ENCODE measurements around the gene MLXIP. TPM values are rescaled to one million over a fixed set of nuclear protein-coding genes. Genes with fewer than 3 reads are reported as not detected.

MLXIP gene
- total RNA-seq, 2 donors from 2014 or later: 13.1 to 57.7 TPM

DNA sequence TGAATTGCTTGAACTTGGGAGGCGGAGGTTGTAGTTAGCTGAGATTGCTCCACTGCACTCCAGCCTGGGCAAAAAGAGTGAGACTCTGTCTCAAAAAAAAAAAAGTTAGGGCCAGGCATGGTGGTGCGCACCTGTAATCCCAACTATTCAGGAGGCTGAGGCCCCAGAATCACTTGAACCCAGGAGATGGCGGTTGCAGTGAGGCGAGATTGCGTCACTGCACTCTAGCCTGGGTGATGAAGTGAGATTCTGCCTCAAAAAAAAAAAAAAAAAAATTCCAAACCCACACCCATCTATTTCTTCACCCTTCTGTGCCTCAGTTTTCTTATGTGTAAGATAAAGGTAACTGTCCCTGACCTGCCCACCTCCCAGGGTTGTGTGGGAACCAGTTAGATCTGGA lies 11.0 kb upstream of the MLXIP start:
- WGBS: 98% methylated on average over 5 of the region's 5 CpGs
- Histone ChIP-seq H3K4me1 (replicated peaks) (peaks cover 19% of the 10 kb centered on the region), H3K27ac (peak overlapping the region in 1 of 2 donors; percentile 33), H3K4me3 (no peak overlapping the region), H3K36me3 (no peaks in the 10 kb centered on the region), H3K9me3 (no peaks in the 10 kb centered on the region), H3K27me3 (replicated peaks; ENCODE audit: insufficient read depth) (no peaks in the 10 kb centered on the region)
- intact Hi-C loops (cut with DNase I): loop anchor here (5.0 kb wide), 1 partner anchor 35 kb away; no protein-coding TSS in a partner anchor
- TF ChIP-seq POLR2AphosphoS5 (IDR thresholded peaks at IDR 0.05): no peak
- TF ChIP-seq POLR2A (IDR thresholded peaks at IDR 0.05): no peak
- TF ChIP-seq, protein P1, sequence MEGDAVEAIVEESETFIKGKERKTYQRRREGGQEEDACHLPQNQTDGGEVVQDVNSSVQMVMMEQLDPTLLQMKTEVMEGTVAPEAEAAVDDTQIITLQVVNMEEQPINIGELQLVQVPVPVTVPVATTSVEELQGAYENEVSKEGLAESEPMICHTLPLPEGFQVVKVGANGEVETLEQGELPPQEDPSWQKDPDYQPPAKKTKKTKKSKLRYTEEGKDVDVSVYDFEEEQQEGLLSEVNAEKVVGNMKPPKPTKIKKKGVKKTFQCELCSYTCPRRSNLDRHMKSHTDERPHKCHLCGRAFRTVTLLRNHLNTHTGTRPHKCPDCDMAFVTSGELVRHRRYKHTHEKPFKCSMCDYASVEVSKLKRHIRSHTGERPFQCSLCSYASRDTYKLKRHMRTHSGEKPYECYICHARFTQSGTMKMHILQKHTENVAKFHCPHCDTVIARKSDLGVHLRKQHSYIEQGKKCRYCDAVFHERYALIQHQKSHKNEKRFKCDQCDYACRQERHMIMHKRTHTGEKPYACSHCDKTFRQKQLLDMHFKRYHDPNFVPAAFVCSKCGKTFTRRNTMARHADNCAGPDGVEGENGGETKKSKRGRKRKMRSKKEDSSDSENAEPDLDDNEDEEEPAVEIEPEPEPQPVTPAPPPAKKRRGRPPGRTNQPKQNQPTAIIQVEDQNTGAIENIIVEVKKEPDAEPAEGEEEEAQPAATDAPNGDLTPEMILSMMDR (IDR thresholded peaks at IDR 0.05): no peak
- DNase-seq (ENCODE audit: low spot score): no peak

DNA sequence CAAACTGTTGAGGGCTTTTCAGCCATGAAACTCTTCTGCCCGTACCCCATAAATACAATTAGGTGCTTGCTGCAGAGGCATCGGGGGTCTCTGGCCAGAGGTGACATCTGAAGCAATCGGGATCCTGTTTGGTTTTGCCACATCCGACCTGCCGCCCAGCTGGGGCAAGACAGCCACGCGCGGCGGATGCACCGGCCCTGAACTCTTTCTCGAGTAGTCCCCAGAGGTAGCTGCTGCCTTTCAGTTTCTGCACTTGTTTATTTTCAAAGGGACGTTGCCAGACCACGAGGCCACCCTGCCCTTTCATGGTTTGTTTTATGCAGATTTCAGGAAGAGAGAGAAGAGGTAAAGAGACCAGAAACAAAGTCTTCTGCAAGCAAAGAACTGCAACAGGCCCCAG lies 10.6 kb upstream of the MLXIP start:
- intact Hi-C loops (cut with DNase I): loop anchor here (5.0 kb wide), 1 partner anchor 34 kb away; no protein-coding TSS in a partner anchor
- peak; percentile 38 for DNase-seq (ENCODE audit: low spot score)
- Histone ChIP-seq H3K27ac (peak overlapping the region in 1 of 2 donors; percentile 33), H3K27me3 (replicated peaks; ENCODE audit: insufficient read depth) (no peaks in the 10 kb centered on the region), H3K9me3 (no peaks in the 10 kb centered on the region), H3K4me1 (replicated peaks) (peaks cover 16% of the 10 kb centered on the region), H3K4me3 (no peak overlapping the region), H3K36me3 (no peaks in the 10 kb centered on the region)
- WGBS: 31% methylated on average over 13 of the region's 13 CpGs
- TF ChIP-seq, protein P1 (IDR thresholded peaks at IDR 0.05): peak in 1 of 4 experiments; percentile 30
- TF ChIP-seq POLR2AphosphoS5 (IDR thresholded peaks at IDR 0.05) (peak; percentile 75), POLR2A (IDR thresholded peaks at IDR 0.05) (no peak)

DNA sequence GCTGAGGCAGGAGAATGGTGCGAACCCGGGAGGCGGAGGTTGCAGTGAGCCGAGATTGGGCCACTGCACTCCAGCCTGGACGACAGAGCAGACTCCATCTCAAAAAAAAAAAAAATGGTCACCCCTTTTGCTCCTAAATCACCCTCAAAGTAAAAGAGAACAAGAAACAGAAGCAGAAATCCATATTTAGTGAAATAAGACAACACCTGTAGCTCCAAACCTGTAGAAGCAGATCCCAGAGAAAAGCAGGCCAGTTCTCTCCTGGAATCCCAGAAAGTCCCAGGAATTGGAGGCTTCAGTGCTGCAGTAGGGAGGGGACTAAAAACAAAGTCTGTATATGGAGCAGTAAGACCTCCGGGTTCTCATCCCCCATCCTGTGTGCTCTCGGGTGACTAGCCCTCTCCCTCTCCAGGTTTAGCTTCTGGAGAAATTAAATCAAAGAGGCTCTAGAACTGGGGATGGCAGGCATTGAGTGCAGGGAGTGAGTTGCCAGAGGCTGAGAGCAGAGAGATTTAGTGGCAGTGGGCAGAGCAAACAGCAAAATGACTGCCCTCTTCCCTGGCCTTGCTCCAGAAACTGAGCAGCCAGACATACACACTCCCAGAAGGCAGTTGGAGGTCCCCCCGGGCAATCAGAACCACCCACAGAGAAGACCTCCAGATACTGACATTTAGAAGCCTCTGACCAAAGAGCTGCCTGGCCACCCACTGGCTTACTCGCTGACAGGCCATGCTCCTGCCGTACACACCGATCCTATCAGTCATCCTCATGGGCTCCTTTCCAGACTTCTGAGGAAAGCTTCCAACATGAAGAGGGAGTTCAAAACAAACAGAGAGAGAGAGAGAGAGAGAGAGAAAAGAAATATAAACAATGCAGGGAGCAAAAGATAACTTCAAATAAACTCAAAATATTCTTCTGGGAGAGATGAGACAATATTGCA lies 6.3 kb upstream of the MLXIP start:
- TF ChIP-seq POLR2AphosphoS5 (IDR thresholded peaks at IDR 0.05): peak; percentile 79
- TF ChIP-seq, protein P1 (IDR thresholded peaks at IDR 0.05): no peak
- Histone ChIP-seq H3K4me1 (replicated peaks) (peaks cover 11% of the 10 kb centered on the region), H3K4me3 (no peak overlapping the region), H3K36me3 (no peaks in the 10 kb centered on the region), H3K27ac (peak overlapping the region; percentile 57 to 60), H3K27me3 (replicated peaks; ENCODE audit: insufficient read depth) (no peaks in the 10 kb centered on the region), H3K9me3 (no peaks in the 10 kb centered on the region)
- peak; percentile 82 for DNase-seq (ENCODE audit: low spot score)
- 46% methylated on average over 11 of the region's 11 CpGs for WGBS
- intact Hi-C loops (cut with DNase I): no loop called here

DNA sequence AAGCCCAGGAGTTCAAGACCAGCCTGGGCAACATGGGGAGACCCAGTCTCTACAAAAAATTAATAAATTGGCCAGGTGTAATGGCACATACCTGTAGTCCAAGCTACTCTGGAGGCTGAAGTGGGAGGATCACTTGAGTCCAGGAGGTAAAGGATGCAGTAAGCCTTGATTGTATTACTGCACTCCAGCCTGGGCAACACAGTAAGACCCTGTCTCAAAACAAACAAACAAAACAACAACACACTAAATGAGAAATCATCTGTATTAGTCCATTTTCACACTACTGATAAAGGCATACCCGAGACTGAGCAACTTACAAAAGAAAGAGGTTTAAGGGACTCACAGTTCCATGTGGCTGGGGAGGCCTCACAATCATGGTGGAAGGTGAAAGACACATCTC lies 4.7 kb upstream of the MLXIP start:
- DNase-seq (ENCODE audit: low spot score): no peak
- Histone ChIP-seq H3K36me3 (no peaks in the 10 kb centered on the region), H3K9me3 (no peaks in the 10 kb centered on the region), H3K4me1 (replicated peaks) (peaks cover 11% of the 10 kb centered on the region), H3K27me3 (replicated peaks; ENCODE audit: insufficient read depth) (no peaks in the 10 kb centered on the region), H3K4me3 (no peak overlapping the region), H3K27ac (no peak overlapping the region)
- WGBS: 100% methylated on average over 1 of the region's 1 CpG
- intact Hi-C loops (cut with DNase I): no loop called here
- TF ChIP-seq, protein P1 (IDR thresholded peaks at IDR 0.05): no peak
- TF ChIP-seq POLR2A (IDR thresholded peaks at IDR 0.05) (no peak), POLR2AphosphoS5 (IDR thresholded peaks at IDR 0.05) (no peak)

All from prostate gland (tissue), 2 donors.